ENCODE data around the gene HNRNPUL1. TPM values are rescaled to one million over a fixed set of nuclear protein-coding genes. Genes with fewer than 3 reads are reported as not detected.
A peak's percentile ranks its signal among the peaks of the same experiment; 100 is the strongest.
"Not testable (repeated sequence)": the region's sequence is repeated elsewhere in the genome, so short reads cannot be mapped to it uniquely, and the experiment has no call there.

HNRNPUL1 gene
- total RNA-seq, 1 experiment from 2014 or later = 187 TPM

GRCh38 chr19:41324921-41325639 is 60.9 kb downstream of the HNRNPUL1 start:
- peak; percentile 92 for DNase-seq (ENCODE audit: low read depth)

GRCh38 chr19:41325640-41325946 is 61.4 kb downstream of the HNRNPUL1 start:
- DNase-seq (ENCODE audit: low read depth) = no peak

GRCh38 chr19:41325947-41326706 is 62.0 kb downstream of the HNRNPUL1 start:
- peak; percentile 40 for DNase-seq (ENCODE audit: low read depth)

GRCh38 chr19:41327076-41327575 is 63.0 kb downstream of the HNRNPUL1 start:
- DNase-seq (ENCODE audit: low read depth) = peak; percentile 31

GRCh38 chr19:41327576-41328156 is 63.5 kb downstream of the HNRNPUL1 start:
- DNase-seq (ENCODE audit: low read depth) = peak; percentile 81

- DNase-seq (ENCODE audit: low read depth) = no peak
These were observed 64.1 kb downstream of the HNRNPUL1 start for GRCh38 chr19:41328157-41328841.

GRCh38 chr19:41328842-41329225 is 64.7 kb downstream of the HNRNPUL1 start:
- no peak for DNase-seq (ENCODE audit: low read depth)

- DNase-seq (ENCODE audit: low read depth) = no peak
These were observed 66.3 kb downstream of the HNRNPUL1 start for GRCh38 chr19:41330481-41330880.

GRCh38 chr19:41330946-41331678 is 66.9 kb downstream of the HNRNPUL1 start:
- DNase-seq (ENCODE audit: low read depth) = no peak

GRCh38 chr19:41332000-41332399 is 67.8 kb downstream of the HNRNPUL1 start:
- no peak for DNase-seq (ENCODE audit: low read depth)

- DNase-seq (ENCODE audit: low read depth) = no peak
These were observed 68.3 kb downstream of the HNRNPUL1 start for GRCh38 chr19:41332468-41332867.

GRCh38 chr19:41334793-41335192 is 70.6 kb downstream of the HNRNPUL1 start:
- no peak for DNase-seq (ENCODE audit: low read depth)

GRCh38 chr19:41335467-41335866 is 71.3 kb downstream of the HNRNPUL1 start:
- DNase-seq (ENCODE audit: low read depth) = no peak

GRCh38 chr19:41339936-41340335 is 75.8 kb downstream of the HNRNPUL1 start:
- peak; percentile 70 for DNase-seq (ENCODE audit: low read depth)

GRCh38 chr19:41341669-41342490 is 77.7 kb downstream of the HNRNPUL1 start:
- no peak for DNase-seq (ENCODE audit: low read depth)

GRCh38 chr19:41344162-41344561 is 80.0 kb downstream of the HNRNPUL1 start:
- DNase-seq (ENCODE audit: low read depth) = no peak

GRCh38 chr19:41346916-41347315 is 82.7 kb downstream of the HNRNPUL1 start:
- DNase-seq (ENCODE audit: low read depth) = not testable (repeated sequence)

GRCh38 chr19:41350735-41351338 is 86.7 kb downstream of the HNRNPUL1 start:
- DNase-seq (ENCODE audit: low read depth) = no peak

GRCh38 chr19:41351339-41352245 is 87.4 kb downstream of the HNRNPUL1 start:
- DNase-seq (ENCODE audit: low read depth) = peak; percentile 59

Data from HT1080 (cell line).